Measurements from ENCODE around the gene COG6.

DNA sequence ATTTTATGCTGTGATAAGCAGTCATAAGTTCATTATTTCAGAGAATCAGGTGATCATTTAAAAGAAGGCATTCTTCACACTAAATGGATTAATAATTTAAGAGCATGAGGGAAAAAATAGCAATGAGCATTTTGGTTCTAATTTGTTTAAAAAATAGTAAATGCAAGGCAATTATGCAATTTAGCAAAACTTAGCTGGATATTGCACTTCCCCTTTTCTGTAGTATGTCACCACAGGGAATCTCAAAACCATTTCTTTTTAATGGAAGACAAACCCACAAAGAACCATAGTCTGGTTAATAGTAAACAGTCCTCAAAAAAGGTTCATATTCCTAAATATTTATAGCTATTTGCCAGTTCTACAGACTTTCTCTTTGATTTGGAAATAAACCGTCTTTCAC, 30.2 kb downstream of the COG6 start:
- no peak for TF ChIP-seq POLR2AphosphoS5 (IDR thresholded peaks at IDR 0.05)
- no peak for TF ChIP-seq POLR2A (IDR thresholded peaks at IDR 0.05; ENCODE audit: low read depth)

Measured in esophagus muscularis mucosa (tissue), 2 donors.